T-helper 2 cell treated with Interferon-gamma antibody and Interleukin-4, amounts not matched to agents 5 μg/mL and 100 μg/mL, for 36 hours (primary cell): ENCODE results near the gene FLAD1.
A peak's percentile ranks its signal among the peaks of the same experiment; 100 is the strongest.

ENCODE experiments used
- DNase-seq: peaks from one replicate; pipeline ENCODE4 v3.0.0; 2021; ENCODE audit warnings: low spot score
- H3K27ac Mint-ChIP-seq: one replicate; pipeline ENCODE4 v1.8.0; 2021; ENCODE audit warnings: mild to moderate bottlenecking, mixed read lengths
- H3K27me3 Mint-ChIP-seq: one replicate; pipeline ENCODE4 v1.8.0; 2021; ENCODE audit warnings: low read depth, mixed read lengths
- H3K36me3 Mint-ChIP-seq: one replicate; pipeline ENCODE4 v1.8.0; 2021; ENCODE audit warnings: low read depth, mixed read lengths
- H3K4me1 Mint-ChIP-seq: one replicate; pipeline ENCODE4 v1.8.0; 2021; ENCODE audit warnings: low read depth, mixed read lengths
- H3K4me3 Mint-ChIP-seq: one replicate; pipeline ENCODE4 v1.8.0; 2022; ENCODE audit warnings: mild to moderate bottlenecking, moderate library complexity, mixed read lengths
- H3K9me3 Mint-ChIP-seq: one replicate; pipeline ENCODE4 v1.8.0; 2021; ENCODE audit warnings: mixed read lengths

Gene FLAD1

DNA sequence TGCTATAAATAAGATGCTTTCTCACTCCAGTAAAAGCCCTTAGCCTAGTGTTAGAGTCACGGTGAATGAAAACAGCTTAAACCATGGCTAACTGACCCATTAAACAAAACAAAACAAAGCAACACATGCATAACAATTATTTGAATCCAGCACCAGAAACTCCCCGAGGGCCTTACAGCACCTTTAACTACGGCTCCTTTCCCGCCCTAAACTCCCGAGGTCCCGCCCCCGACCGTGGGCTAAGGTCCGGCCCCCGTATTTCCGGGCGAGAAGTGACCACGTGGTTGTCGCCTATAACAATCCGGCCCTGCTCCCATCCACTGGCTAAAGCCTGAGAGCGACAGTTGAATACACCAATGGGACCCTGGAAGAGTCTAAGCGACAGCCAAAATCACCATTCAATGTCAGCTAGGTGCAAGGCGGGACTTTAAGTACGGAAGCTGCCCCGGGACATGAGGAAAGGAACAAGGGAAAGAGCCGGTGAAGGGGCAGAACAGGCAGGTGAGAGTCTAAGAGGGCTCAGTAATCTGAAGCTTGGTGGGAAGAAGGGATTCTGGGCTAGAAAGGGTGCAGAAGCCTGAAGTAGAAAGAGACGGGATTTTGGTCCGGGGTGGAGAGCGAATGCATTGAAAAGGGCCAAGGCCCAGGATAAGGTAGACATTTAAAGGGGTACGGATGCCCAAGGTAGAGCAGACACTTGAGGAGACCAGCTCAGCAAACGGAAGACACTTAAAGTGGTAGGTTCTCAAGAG, at the start of gene FLAD1:
Gene FLAD1 (plus strand): TSS at position 448 of the 752 bp plus-strand sequence. CDS start 351 bp downstream, outside the sequence.
- H3K4me1 Mint-ChIP-seq, result peaks cover 11% of the 10 kb centered on the region
- H3K9me3 Mint-ChIP-seq, result no peaks in the 10 kb centered on the region
- no peak within 1 kb of the TSS for H3K4me3 Mint-ChIP-seq
- H3K27me3 Mint-ChIP-seq, result no peaks in the 10 kb centered on the region
- peak; percentile 97 for DNase-seq
- peaks cover 22% of the 10 kb centered on the region for H3K36me3 Mint-ChIP-seq
- no peak within 1 kb of the TSS for H3K27ac Mint-ChIP-seq

DNA sequence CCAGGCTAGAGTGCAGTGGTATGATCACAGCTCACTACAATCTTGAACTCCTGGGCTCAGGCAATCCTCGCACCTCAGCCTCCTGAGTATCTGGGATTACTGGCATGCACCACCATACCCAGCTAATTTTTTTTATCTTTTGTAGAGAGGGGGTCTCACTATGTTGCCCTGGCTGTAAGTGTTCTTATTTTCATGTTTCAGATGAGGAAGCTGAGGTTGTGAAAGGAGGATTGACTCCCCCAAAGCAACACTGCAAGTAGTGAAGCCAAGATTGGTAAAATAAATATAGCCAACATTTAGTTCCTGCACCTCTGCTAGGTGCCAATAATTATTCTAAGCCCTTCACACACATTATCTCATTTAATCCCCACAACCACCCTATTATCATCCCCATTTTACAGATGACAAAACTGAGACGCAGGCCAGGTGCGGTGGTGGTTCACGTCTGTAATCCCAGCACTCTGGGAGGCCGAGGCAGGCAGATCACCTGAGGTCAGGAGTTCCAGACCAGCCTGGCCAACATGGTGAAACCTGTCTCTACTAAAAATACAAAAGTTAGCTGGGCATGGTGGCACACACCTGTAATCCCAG, 48.7 kb upstream of the FLAD1 start:
- no peak for DNase-seq
- Mint-ChIP-seq H3K27ac (no peak overlapping the region), H3K4me3 (peak overlapping the region; percentile 36), H3K36me3 (peaks cover 27% of the 10 kb centered on the region), H3K4me1 (peaks cover 23% of the 10 kb centered on the region), H3K27me3 (no peaks in the 10 kb centered on the region), H3K9me3 (no peaks in the 10 kb centered on the region)

DNA sequence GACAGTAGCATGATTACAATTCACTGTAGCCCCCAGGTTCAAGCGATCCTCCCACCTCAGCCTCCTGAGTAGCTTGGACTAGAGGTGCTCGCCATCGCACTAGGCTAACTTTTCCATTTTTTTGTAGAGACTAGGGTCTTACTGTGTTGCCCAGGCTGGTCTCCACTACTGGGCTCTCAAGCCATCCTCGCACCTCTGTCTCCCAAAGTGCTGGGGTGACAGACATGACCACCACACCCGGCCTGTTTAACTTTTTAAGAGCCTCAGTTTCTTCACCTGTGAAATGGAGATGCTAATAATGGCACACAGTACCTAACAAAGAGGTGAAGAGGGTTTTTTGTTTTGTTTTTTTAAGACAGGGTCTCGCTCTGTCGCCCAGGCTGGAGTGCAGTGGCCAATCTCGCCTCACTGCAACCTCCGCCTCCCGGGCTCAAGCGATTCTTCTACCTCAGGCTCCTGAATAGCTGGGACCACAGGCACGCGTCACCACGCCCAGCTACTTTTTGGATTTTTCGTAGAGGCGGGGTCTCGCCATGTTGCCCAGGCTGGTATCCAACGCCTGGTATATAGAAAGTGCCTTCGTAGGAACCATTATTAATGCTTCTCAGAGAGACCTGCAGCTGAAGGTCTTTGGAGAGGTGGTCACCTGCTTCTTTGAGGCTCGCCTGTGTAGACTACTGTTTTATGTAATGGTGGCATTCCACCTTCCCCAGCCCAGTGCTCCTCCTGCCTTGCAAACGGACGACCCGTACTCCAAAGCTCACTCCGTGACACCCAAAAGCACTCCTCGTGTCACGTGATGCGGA, 47.2 kb upstream of the FLAD1 start:
- peak overlapping the region; percentile 85 for H3K4me3 Mint-ChIP-seq
- no peak for DNase-seq
- H3K27me3 Mint-ChIP-seq, result no peaks in the 10 kb centered on the region
- peaks cover 23% of the 10 kb centered on the region for H3K36me3 Mint-ChIP-seq
- H3K27ac Mint-ChIP-seq, result peak overlapping the region; percentile 96
- peaks cover 35% of the 10 kb centered on the region for H3K4me1 Mint-ChIP-seq
- H3K9me3 Mint-ChIP-seq, result no peaks in the 10 kb centered on the region

DNA sequence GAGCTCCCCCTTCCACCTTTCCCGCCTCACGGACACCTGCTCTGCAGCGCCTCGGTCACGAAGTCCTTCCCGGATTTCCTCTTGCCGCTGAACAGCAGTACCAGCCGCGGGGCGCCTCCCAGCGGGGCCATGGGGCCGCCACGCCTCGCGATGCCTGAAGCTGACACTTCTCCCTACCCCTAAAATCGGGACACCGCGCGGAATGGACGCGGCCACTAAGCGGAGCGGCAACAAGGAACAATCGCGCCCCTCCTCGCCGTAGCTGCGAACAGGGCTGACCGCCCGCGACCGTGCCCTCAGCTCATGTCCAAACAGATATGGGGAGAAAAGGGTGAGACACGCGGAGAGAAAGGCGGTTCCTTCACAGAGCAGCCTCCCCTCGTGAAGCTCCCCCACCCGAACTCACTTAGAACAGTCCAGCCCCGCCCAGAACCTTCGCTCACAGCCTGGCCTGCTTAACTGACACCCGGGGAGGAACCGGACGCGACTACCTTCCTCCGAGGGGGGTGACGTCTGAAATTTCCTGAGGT, 46.5 kb upstream of the FLAD1 start, which contains the start of gene PMVK:
Gene PMVK (minus strand): TSS at position 165 of the 530 bp plus-strand sequence. CDS start 34 bp downstream, at position 131.
- Mint-ChIP-seq H3K36me3 (peaks cover 20% of the 10 kb centered on the region), H3K4me1 (peaks cover 41% of the 10 kb centered on the region), H3K4me3 (peak within 1 kb of the TSS; percentile 85), H3K27me3 (no peaks in the 10 kb centered on the region), H3K27ac (peak within 1 kb of the TSS; percentile 96), H3K9me3 (no peaks in the 10 kb centered on the region)
- peak; percentile 93 for DNase-seq

DNA sequence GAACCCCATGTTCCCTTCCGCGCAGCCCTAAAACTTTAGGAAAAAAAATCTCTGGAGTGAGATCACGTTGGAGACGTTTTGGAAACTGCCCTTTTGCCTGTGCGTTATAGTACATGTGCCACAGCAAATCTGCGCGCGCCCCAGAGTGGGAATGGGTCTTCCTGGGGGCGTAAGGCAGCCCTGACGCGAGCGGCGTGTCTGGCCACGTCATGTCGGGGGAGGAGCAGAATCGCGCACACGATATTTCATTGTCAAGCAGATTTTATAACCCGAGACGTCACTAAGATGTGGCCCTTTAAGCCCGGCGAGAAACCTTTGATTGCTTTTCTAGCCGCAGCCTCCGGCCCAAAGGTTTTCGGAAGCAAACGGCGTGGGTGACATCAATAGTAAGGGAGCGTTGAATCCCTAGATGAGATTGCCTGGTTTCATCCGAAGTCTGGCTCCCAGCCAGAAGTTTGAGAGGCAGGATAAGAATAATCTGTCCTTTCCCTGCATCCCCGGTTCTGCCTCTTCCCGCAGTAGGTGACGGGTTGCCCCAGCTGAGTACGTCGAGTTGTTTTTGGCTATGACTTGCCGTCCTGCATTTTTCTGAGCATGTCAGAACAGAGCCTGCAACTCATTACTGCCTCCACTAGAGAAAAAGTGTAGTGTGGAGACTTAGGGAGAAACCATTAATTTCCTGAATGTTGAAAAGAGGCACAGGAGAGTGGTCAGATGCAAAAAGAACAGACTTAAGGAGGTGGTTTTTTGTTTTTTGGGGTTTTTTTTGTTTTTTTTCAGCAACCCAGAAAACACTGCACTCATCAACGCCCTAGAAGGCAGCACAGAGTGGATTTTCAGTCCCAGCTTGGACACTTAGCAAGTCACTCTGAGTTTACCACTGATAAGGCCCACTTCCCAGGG, 45.8 kb upstream of the FLAD1 start:
- Mint-ChIP-seq H3K4me3 (peak overlapping the region; percentile 85), H3K27me3 (no peaks in the 10 kb centered on the region), H3K27ac (peak overlapping the region; percentile 96), H3K9me3 (no peaks in the 10 kb centered on the region), H3K4me1 (peaks cover 49% of the 10 kb centered on the region), H3K36me3 (peaks cover 20% of the 10 kb centered on the region)
- DNase-seq, result peak; percentile 90

DNA sequence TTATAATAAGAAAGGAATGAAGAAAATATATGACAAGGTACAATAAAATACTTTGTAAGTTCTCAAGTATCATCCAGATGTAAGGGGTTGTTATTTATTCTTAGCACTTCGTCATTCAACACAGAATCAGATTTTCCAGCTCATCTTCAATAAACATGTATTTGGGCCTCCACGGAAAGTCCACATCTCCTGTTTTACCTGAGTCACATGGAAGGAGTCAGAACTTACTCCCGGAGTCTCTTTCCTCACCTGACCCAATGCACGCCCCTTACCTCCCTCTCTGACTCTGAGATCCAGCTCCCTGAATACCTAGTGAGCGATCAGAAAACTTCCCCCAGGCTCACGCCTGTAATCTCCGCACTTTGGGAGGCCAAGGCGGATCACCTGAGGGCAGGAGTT, 45.2 kb upstream of the FLAD1 start:
- no peak for DNase-seq
- Mint-ChIP-seq H3K36me3 (peaks cover 17% of the 10 kb centered on the region), H3K4me1 (peaks cover 55% of the 10 kb centered on the region), H3K9me3 (no peaks in the 10 kb centered on the region), H3K4me3 (peak overlapping the region; percentile 85), H3K27ac (peak overlapping the region; percentile 96), H3K27me3 (no peaks in the 10 kb centered on the region)

DNA sequence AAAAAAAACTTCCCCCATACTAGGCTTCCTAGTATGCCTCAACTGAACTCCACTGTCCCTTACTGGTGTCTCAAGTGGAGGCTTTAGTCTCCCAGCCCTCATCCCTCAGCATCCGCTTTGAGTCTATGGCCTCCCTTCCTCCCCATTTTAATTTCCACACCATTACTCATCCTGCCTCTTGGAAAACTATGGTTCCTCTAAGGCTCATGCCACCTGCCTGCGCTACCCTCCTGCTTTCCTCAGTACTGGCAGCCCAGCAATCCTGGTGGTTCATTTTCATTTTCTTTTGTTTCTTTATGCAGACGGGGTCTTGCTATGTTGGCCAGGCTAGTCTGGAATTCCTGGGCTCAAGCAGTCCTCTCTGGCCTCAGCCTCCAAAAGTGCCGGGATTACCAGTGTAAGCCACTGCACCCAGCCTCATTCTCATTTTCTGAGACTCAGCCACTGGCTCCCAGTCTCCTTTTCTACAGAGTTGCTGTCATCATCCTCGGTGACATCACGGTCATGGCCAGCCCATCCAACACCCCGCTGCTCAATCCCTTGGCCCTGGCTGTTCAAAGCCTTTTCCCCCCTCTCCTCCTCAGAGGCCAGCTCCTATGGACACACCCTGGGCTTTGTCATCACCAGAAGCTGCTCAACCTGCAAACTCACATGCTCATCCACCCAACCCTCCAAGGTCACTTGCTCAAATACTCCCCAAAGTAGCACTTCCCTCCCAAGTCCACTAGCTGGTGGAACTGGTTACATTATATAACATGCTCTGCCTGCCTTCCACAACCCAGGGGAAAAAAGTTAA, 44.3 kb upstream of the FLAD1 start:
- H3K9me3 Mint-ChIP-seq, result no peaks in the 10 kb centered on the region
- H3K27ac Mint-ChIP-seq, result peak overlapping the region; percentile 96
- no peaks in the 10 kb centered on the region for H3K27me3 Mint-ChIP-seq
- H3K4me3 Mint-ChIP-seq, result peak overlapping the region; percentile 70
- peaks cover 63% of the 10 kb centered on the region for H3K4me1 Mint-ChIP-seq
- H3K36me3 Mint-ChIP-seq, result peaks cover 17% of the 10 kb centered on the region
- no peak for DNase-seq

DNA sequence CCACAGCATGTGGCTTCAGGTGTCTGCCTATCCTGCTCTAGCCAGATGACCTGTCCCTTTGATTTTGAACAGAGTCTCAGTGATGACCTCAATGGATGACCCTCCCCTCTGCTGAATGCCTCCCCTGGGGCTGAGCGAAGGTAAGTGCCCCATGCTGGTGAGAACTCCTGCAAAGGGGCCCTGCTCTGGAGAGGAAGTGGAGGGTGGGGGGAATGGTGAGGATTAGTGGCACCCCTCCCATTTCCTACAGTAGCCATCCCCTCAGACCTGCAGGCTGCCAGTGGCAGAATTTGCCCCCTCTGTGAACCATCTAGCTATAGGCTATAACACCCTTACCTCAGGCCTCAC, 43.0 kb upstream of the FLAD1 start:
- no peak for DNase-seq
- H3K9me3 Mint-ChIP-seq, result no peaks in the 10 kb centered on the region
- H3K4me1 Mint-ChIP-seq, result peaks cover 69% of the 10 kb centered on the region
- H3K27ac Mint-ChIP-seq, result peak overlapping the region; percentile 92
- no peaks in the 10 kb centered on the region for H3K27me3 Mint-ChIP-seq
- peak overlapping the region; percentile 56 for H3K4me3 Mint-ChIP-seq
- peaks cover 12% of the 10 kb centered on the region for H3K36me3 Mint-ChIP-seq

DNA sequence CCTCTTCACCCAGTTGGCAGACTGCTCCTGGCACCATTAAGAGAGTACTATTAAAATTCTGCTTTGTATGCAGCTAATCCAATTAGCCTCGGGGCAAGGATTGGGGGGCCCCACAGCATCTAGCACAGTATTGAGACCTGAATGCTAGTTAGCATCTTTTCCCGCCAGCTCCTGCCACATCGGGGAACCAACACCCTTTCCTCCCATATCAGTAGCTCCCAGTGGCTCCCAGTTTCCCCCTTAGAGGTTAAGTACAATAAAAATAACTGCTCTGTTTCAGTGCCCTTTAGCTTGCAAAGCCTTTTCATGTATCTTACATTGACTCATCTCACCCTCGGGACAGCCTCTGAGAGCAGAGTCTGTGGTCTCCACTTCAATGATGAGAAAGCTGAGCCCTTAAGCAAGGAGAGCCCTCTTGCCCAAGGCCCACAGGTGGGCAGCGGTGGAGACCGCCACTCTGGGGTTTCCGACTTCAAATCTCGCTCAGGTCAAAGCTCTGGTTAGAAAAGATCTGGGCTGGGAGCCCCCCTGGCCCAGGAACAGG, 42.4 kb upstream of the FLAD1 start:
- no peaks in the 10 kb centered on the region for H3K27me3 Mint-ChIP-seq
- DNase-seq, result peak; percentile 41
- peak overlapping the region; percentile 56 for H3K4me3 Mint-ChIP-seq
- H3K36me3 Mint-ChIP-seq, result peaks cover 11% of the 10 kb centered on the region
- H3K27ac Mint-ChIP-seq, result peak overlapping the region; percentile 92
- peaks cover 69% of the 10 kb centered on the region for H3K4me1 Mint-ChIP-seq
- H3K9me3 Mint-ChIP-seq, result no peaks in the 10 kb centered on the region

DNA sequence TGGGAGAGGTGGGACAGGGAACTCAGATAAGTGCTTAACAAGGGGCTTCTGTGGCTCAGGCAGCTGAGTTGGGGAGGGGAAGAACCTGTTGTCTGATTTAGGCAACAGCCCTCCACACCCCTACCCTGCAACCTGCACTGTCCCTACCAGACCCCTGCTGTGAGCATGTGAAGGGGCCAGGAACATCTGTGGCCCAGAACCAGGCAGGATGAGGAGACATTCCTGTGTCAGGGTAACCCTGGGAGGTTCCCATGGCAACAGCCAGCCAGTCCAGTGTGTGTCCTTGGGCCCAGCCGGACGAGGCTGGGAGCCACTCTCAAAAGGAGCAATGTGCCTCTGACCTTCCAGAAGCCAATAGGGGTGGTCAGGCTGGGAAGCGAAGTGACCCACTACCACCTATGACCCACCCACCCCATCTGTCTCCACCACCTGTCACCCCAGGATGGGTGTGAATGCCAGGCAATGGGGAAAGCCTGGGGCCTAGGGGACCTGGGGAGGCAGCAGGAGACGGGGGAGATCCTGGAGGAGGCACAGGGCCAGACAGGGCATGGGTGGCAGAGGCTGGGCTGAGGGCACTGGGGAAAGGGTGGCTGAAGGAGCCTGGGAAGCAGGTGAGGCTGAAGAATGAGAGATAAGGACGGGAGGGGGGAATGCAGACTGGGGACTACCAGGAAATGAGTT, 41.7 kb upstream of the FLAD1 start:
- no peak for DNase-seq
- H3K4me3 Mint-ChIP-seq, result peak overlapping the region; percentile 56
- peaks cover 15% of the 10 kb centered on the region for H3K36me3 Mint-ChIP-seq
- peak overlapping the region; percentile 92 for H3K27ac Mint-ChIP-seq
- no peaks in the 10 kb centered on the region for H3K27me3 Mint-ChIP-seq
- no peaks in the 10 kb centered on the region for H3K9me3 Mint-ChIP-seq
- peaks cover 67% of the 10 kb centered on the region for H3K4me1 Mint-ChIP-seq

DNA sequence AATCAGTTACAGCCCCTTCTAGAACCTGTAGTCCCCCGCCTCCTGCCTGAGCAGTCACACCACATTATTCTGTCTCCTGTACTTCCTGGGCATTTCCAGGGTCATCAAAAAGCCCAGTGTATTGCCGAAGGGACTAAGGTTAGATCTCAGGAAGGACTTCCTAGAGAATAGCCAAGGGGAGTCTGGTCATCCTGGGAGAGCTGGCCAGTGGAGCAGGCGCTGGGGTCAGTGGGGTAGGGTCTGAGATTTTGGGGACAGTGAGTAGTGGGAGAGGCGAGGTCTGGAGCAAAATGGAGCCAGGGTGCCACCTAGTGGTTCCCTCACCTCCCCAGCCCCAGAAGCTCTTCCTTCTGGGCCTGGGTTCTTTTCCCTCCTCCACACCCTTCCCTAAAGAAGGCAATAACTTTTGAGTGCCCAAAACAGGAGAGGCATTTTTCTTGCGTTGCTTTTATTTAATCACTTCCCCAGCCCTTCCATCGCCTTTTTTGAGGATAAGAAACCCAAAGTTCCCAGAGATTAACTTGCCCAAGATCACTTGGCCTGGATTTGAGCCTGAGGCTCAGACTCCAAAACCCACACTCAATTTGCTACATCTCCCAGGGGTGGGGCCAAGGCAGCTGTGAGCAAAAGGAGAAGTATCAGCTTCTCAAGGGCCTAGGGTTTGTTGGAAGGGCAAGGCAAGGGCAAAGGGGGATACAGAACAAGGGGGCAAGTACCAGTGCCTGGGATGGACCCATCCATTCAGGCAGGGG, 39.3 kb upstream of the FLAD1 start:
- Mint-ChIP-seq H3K4me1 (peaks cover 50% of the 10 kb centered on the region), H3K9me3 (no peaks in the 10 kb centered on the region), H3K36me3 (peaks cover 25% of the 10 kb centered on the region), H3K27me3 (no peaks in the 10 kb centered on the region), H3K27ac (peak overlapping the region; percentile 92), H3K4me3 (peak overlapping the region; percentile 68)
- no peak for DNase-seq
